Activated CD8-positive, alpha-beta T cell treated with anti-CD3 and anti-CD28 coated beads for 36 hours (primary cell): ENCODE data around the gene ZNF219. TPM values are rescaled to one million over a fixed set of nuclear protein-coding genes. Genes with fewer than 3 reads are reported as not detected.
A peak's percentile ranks its signal among the peaks of the same experiment; 100 is the strongest.

Source experiments
- ATAC-seq: fragments of 200-7000 bp; cut with Tn5 transposase; one replicate; pipeline ENCODE4 v1.10.0; 2021; ENCODE audit warnings: mild to moderate bottlenecking, moderate library complexity
- CTCF ChIA-PET: fragments of 350-600 bp; sonication (Branson Sonifier 250); formaldehyde crosslinking; loops from one replicate; lab custom pipeline; 2021; ENCODE audit warnings: antibody characterized with exemption; lab: Charles Lee
- POLR2A ChIA-PET: fragments of 350-600 bp; sonication (Branson Sonifier 250); formaldehyde crosslinking; loops from one replicate; lab custom pipeline; 2021; ENCODE audit warnings: antibody characterized with exemption; lab: Charles Lee
- DNase-seq: peaks from one replicate; pipeline ENCODE4 v3.0.0-alpha.2; 2020
- H3K27ac Mint-ChIP-seq: one replicate; pipeline ENCODE4 v1.8.0; 2021; ENCODE audit warnings: mild to moderate bottlenecking, mixed read lengths
- H3K27me3 Mint-ChIP-seq: one replicate; pipeline ENCODE4 v1.8.0; 2021; ENCODE audit warnings: mixed read lengths
- H3K36me3 Mint-ChIP-seq: one replicate; pipeline ENCODE4 v1.8.0; 2021; ENCODE audit warnings: low read depth, mixed read lengths
- H3K4me1 Mint-ChIP-seq: one replicate; pipeline ENCODE4 v1.8.0; 2021; ENCODE audit warnings: low read depth, mixed read lengths
- H3K4me3 Mint-ChIP-seq: one replicate; pipeline ENCODE4 v1.8.0; 2021; ENCODE audit warnings: mild to moderate bottlenecking, moderate library complexity, mixed read lengths
- H3K9me3 Mint-ChIP-seq: one replicate; pipeline ENCODE4 v1.8.0; 2021; ENCODE audit warnings: mixed read lengths
- CTCF ChIP-seq: fragments of 200-600 bp; IDR thresholded peaks from one replicate; pipeline ENCODE4 v1.8.0; 2022; ENCODE audit warnings: antibody characterized with exemption, mild to moderate bottlenecking
- intact Hi-C: fragments of 100-400 bp; cut with micrococcal nuclease; formaldehyde crosslinking; loops from one replicate; pipeline ENCODE4 v1.10.0; 2022
- total RNA-seq, 2 experiments: library from RNA; stranded (reverse); gene quantifications; one replicate each; pipeline ENCODE4 v1.2.3, GENCODE V29; 2021

Gene ZNF219
- total RNA-seq, 2 experiments from 2014 or later, result 7.2 to 8.2 TPM

DNA sequence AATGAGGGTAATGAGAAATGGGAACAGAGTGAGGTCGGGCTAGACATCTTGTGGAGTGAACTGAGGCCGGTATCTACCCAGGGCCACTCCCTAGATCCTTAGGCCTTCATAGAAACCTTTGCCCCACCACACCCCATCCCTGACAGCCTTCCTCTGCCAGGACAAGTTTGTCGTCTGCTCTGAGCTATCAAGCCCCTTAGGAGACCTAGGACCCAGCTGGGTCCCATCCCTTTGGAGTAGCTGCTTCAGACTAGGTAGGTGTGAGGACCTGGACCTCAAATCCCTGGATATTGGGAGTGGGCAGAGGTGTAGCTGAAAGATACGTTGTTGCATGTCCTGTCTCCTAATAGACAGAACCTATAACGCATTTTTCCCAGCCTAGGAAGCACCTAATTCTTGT is 2.5 kb upstream of the ZNF219 start, which contains the start of gene TMEM253:
TSS of gene TMEM253 (plus strand) at position 136 of the 400 bp plus-strand sequence. CDS start 278 bp downstream, outside the sequence.
- Mint-ChIP-seq H3K4me1 (peaks cover 36% of the 10 kb centered on the region), H3K36me3 (no peaks in the 10 kb centered on the region), H3K27ac (no peak within 1 kb of the TSS), H3K9me3 (no peaks in the 10 kb centered on the region), H3K4me3 (no peak within 1 kb of the TSS), H3K27me3 (no peaks in the 10 kb centered on the region)
- no peak for ATAC-seq
- POLR2A ChIA-PET, result interaction anchor here (1.0 to 4.7 kb wide), 3 partner anchors 8 to 645 kb away, joined by 3 to 30 read pairs (median 7); partner anchors contain the start of gene APEX1
- DNase-seq, result no peak
- intact Hi-C loops, result no loop called here
- CTCF ChIA-PET, result interaction anchor here (0.8 to 13.2 kb wide), 7 partner anchors 7 to 130 kb away, joined by 3 to 267 read pairs (median 105); no protein-coding TSS in a partner anchor
- no peak for TF ChIP-seq CTCF

GRCh38 chr14:21099596-21099985 is 1.1 kb upstream of the ZNF219 start:
- intact Hi-C loops, result no loop called here
- no peak for ATAC-seq
- peak overlapping the region; percentile 80 for H3K4me3 Mint-ChIP-seq

DNA sequence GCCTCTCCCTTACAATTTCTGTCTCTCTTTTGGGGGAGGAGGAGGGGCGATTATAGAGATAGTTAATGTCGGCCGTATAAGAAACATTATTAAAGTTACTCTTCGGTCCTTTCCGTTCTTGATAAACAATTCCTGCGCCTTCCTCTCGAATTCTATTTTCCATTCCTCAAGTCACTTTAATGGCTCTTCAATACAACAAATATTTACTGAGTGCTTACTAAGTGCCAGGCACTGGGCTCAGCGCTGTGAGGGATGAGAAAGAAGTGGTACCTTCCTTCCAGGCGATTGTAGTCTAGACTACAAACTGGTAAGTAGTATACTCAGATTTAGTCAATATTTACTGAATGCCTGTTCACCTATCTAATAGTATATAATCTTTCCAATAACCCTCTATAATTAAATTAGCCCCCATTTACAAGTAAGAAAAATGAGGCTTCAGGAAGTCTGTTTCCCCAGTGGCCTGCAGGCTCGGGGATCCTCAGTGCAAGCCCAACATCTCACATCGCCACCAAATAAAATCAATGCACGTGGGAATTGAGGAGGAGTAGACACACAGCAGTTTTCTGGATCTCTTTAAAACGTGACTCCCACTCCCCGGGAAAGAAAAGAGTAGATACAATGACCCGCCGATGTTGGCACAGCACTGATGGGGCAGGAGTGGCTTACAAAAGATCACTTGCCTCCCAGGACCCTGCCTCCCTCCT is 589 bp upstream of the ZNF219 start:
- Mint-ChIP-seq H3K4me3 (peak overlapping the region; percentile 80), H3K27me3 (no peaks in the 10 kb centered on the region), H3K36me3 (no peaks in the 10 kb centered on the region), H3K4me1 (peaks cover 30% of the 10 kb centered on the region), H3K27ac (peak overlapping the region; percentile 71), H3K9me3 (no peaks in the 10 kb centered on the region)
- no peak for ATAC-seq
- intact Hi-C loops, result no loop called here
- no peak for TF ChIP-seq CTCF
- CTCF ChIA-PET, result interaction anchor here (1.2 to 8.2 kb wide), 3 partner anchors 32 to 84 kb away, joined by 5 to 224 read pairs (median 121); partner anchors contain the start of gene NDRG2
- POLR2A ChIA-PET, result interaction anchor here (0.8 to 1.5 kb wide), 2 partner anchors 9 to 84 kb away, joined by 3 to 8 read pairs; no protein-coding TSS in a partner anchor
- DNase-seq, result no peak

More at GRCh38 chr14:21099596-21099985, 1.1 kb upstream of the ZNF219 start:
- ChIA-PET CTCF (interaction anchor here (1.2 to 8.2 kb wide), 3 partner anchors 11 to 85 kb away, joined by 5 to 121 read pairs (median 105); no protein-coding TSS in a partner anchor), POLR2A (interaction anchor here (0.8 to 1.5 kb wide), 2 partner anchors 10 to 85 kb away, joined by 3 to 8 read pairs; no protein-coding TSS in a partner anchor)
- TF ChIP-seq CTCF, result no peak
- H3K9me3 Mint-ChIP-seq, result no peaks in the 10 kb centered on the region
- H3K4me1 Mint-ChIP-seq, result peaks cover 31% of the 10 kb centered on the region
- no peak for DNase-seq
- H3K27ac Mint-ChIP-seq, result no peak overlapping the region
- H3K27me3 Mint-ChIP-seq, result no peaks in the 10 kb centered on the region
- H3K36me3 Mint-ChIP-seq, result no peaks in the 10 kb centered on the region

GRCh38 chr14:21097636-21098075 is 799 bp downstream of the ZNF219 start:
- H3K4me1 Mint-ChIP-seq, result peaks cover 25% of the 10 kb centered on the region
- H3K4me3 Mint-ChIP-seq, result peak overlapping the region; percentile 69
- no peaks in the 10 kb centered on the region for H3K27me3 Mint-ChIP-seq
- ChIA-PET CTCF (interaction anchor here (1.2 to 7.8 kb wide), 8 partner anchors 6 to 80 kb away, joined by 3 to 224 read pairs (median 10); partner anchors contain the start of genes ARHGEF40, NDRG2 and TMEM253), POLR2A (interaction anchor here (0.9 to 1.3 kb wide), 3 partner anchors 29 to 83 kb away, joined by 3 to 4 read pairs (median 3); no protein-coding TSS in a partner anchor)
- peak overlapping the region; percentile 60 for H3K27ac Mint-ChIP-seq
- ATAC-seq (peak; percentile 6), DNase-seq (peak; percentile 37)
- TF ChIP-seq CTCF, result no peak
- H3K36me3 Mint-ChIP-seq, result peaks cover 2% of the 10 kb centered on the region
- H3K9me3 Mint-ChIP-seq, result no peaks in the 10 kb centered on the region
- intact Hi-C loops, result no loop called here
